ENCODE results near the gene CATSPERD. TPM values are rescaled to one million over a fixed set of nuclear protein-coding genes. Genes with fewer than 3 reads are reported as not detected.

The CATSPERD gene
- polyA plus RNA-seq, 3 donors, result not detected

DNA sequence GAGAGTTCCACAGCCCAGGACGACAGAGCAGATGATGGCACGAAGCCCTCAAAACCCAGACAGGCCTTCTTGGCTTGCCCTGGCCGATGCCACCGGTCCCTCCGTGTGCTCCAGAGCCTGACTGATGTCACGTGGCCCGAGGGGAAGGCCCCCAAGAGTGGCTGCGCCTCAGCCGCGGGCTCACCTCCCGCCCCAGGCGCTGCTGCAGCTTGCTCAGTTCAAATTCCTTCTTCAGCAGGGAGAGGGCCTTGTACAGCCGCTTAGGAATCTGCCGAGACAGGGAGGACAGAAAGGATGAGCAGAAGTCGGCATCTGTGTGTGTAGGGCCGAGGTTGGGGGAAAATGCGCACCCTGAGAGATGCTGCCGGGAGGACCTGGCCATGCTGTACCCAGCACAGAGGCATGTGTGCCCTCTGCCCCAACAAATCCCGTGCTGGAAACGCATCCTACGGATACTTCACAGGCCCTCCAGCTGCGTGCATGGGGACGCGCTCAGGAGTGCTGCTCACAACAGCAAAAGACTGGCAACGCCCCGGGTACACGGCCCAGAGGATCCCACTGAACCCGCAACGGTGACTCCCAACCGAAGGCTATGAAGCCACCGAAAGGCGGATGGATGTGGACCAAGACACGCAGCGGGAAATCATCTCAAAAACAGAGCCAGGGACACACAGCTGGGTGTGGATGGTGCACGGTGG, 13.4 kb upstream of the CATSPERD start:
- H3K9me3 ChIP-seq (replicated peaks in 1 of 2; ENCODE audit: control insufficient read depth in 1 of 2, insufficient read depth in 1 of 2, low read length in 2 of 2), result no peaks in the 10 kb centered on the region
- no peak overlapping the region for H3K9ac ChIP-seq (ENCODE audit: insufficient read depth, low read length, poor library complexity, severe bottlenecking)
- H3K4me2 ChIP-seq (replicated peaks; ENCODE audit: extremely low read depth, low read length, poor library complexity, severe bottlenecking), result no peak overlapping the region
- H3K79me2 ChIP-seq (ENCODE audit: insufficient read depth, low read length), result no peaks in the 10 kb centered on the region
- no peaks in the 10 kb centered on the region for H4K20me1 ChIP-seq (ENCODE audit: insufficient read depth, low read length)
- no peaks in the 10 kb centered on the region for H3K27me3 ChIP-seq (ENCODE audit: control insufficient read depth in 2 of 2, insufficient read depth in 2 of 2, low read length in 2 of 2)
- peaks cover 56 to 90% of the 10 kb centered on the region in 2 donors for H3K36me3 Mint-ChIP-seq
- intact Hi-C loops (cut with micrococcal nuclease), result no loop called here
- no peak for DNase-seq
- H3K36me3 ChIP-seq (replicated peaks in 1 of 2; ENCODE audit: control insufficient read depth in 1 of 2, insufficient read depth in 2 of 2, low read length in 2 of 2), result peaks cover 77 to 84% of the 10 kb centered on the region in 2 donors
- TF ChIP-seq CTCF (IDR thresholded peaks at IDR 0.05), result no peak
- no peaks in the 10 kb centered on the region for H3K4me1 ChIP-seq (ENCODE audit: control insufficient read depth in 1 of 2, insufficient read depth in 2 of 2, low read length in 2 of 2)
- H3K27ac ChIP-seq (ENCODE audit: low read depth in 1 of 2, low read length in 2 of 2), result no peak overlapping the region
- peak overlapping the region in 2 of 7 donors; percentile 26 to 61 for H3K27ac Mint-ChIP-seq
- H3K27me3 Mint-ChIP-seq (ENCODE audit: low read depth in 3 of 3), result no peaks in the 10 kb centered on the region
- H2AFZ ChIP-seq (ENCODE audit: insufficient read depth, low read depth, low read length, poor library complexity, severe bottlenecking), result no peak overlapping the region
- 98% methylated on average over 35 of the region's 35 CpGs for WGBS (ENCODE audit: insufficient coverage)
- H3K9me3 Mint-ChIP-seq, result peaks cover 0 to 3% (median 0%) of the 10 kb centered on the region in 7 donors
- no peak overlapping the region for H3K4me3 ChIP-seq (replicated peaks in 1 of 3; ENCODE audit: low read depth in 2 of 3, low read length in 3 of 3)
- H3K4me1 Mint-ChIP-seq, result no peaks in the 10 kb centered on the region
- H3K4me3 Mint-ChIP-seq, result no peak overlapping the region

- H3K36me3 ChIP-seq (replicated peaks in 1 of 2; ENCODE audit: control insufficient read depth in 1 of 2, insufficient read depth in 2 of 2, low read length in 2 of 2), result peaks cover 84 to 92% of the 10 kb centered on the region in 2 donors
- Mint-ChIP-seq H3K9me3 (peaks cover 0 to 3% (median 0%) of the 10 kb centered on the region in 7 donors), H3K4me1 (no peaks in the 10 kb centered on the region), H3K4me3 (no peak overlapping the region), H3K27ac (peak overlapping the region in 1 of 7 donors; percentile 26), H3K36me3 (peaks cover 60 to 97% of the 10 kb centered on the region in 2 donors), H3K27me3 (ENCODE audit: low read depth in 3 of 3) (no peaks in the 10 kb centered on the region)
- no peak overlapping the region for H3K4me2 ChIP-seq (replicated peaks; ENCODE audit: extremely low read depth, low read length, poor library complexity, severe bottlenecking)
- WGBS (ENCODE audit: insufficient coverage), result 95% methylated on average over 28 of the region's 37 CpGs
- no peak overlapping the region for H3K27ac ChIP-seq (ENCODE audit: low read depth in 1 of 2, low read length in 2 of 2)
- H3K4me1 ChIP-seq (ENCODE audit: control insufficient read depth in 1 of 2, insufficient read depth in 2 of 2, low read length in 2 of 2), result no peaks in the 10 kb centered on the region
- intact Hi-C loops (cut with micrococcal nuclease), result no loop called here
- no peak overlapping the region for H3K4me3 ChIP-seq (replicated peaks in 1 of 3; ENCODE audit: low read depth in 2 of 3, low read length in 3 of 3)
- H3K27me3 ChIP-seq (ENCODE audit: control insufficient read depth in 2 of 2, insufficient read depth in 2 of 2, low read length in 2 of 2), result no peaks in the 10 kb centered on the region
- TF ChIP-seq CTCF (IDR thresholded peaks at IDR 0.05), result no peak
- H3K9me3 ChIP-seq (replicated peaks in 1 of 2; ENCODE audit: control insufficient read depth in 1 of 2, insufficient read depth in 1 of 2, low read length in 2 of 2), result no peaks in the 10 kb centered on the region
- no peaks in the 10 kb centered on the region for H3K79me2 ChIP-seq (ENCODE audit: insufficient read depth, low read length)
- no peak for DNase-seq
- H2AFZ ChIP-seq (ENCODE audit: insufficient read depth, low read depth, low read length, poor library complexity, severe bottlenecking), result no peak overlapping the region
- no peaks in the 10 kb centered on the region for H4K20me1 ChIP-seq (ENCODE audit: insufficient read depth, low read length)
- no peak overlapping the region for H3K9ac ChIP-seq (ENCODE audit: insufficient read depth, low read length, poor library complexity, severe bottlenecking)
Observed at GRCh38 chr19:5707576-5708575, 12.6 kb upstream of the CATSPERD start.
